Smooth muscle cell (in vitro differentiated cells): ENCODE results near the gene SHISAL2B. TPM values are rescaled to one million over a fixed set of nuclear protein-coding genes. Genes with fewer than 3 reads are reported as not detected.

Experiments
- DNase-seq: peaks from one replicate; lab custom pipeline; 2025; ENCODE audit not compliant: unreplicated experiment; lab: John Stamatoyannopoulos, UW
- H2AFZ ChIP-seq: fragments of 200-600 bp; sonication (generic); 2 replicates; pipeline ENCODE4 v1.6.0; 2016; ENCODE audit warnings: antibody characterized with exemption, low read depth, mild to moderate bottlenecking
- H3F3A ChIP-seq: fragments of 200-600 bp; sonication (generic); 2 replicates; pipeline ENCODE4 v1.6.0; 2017; ENCODE audit warnings: antibody characterized with exemption, low read depth
- H3K27ac ChIP-seq: fragments of 200-600 bp; sonication (generic); 2 replicates; pipeline ENCODE4 v1.5.1; 2016; ENCODE audit warnings: low read depth, mild to moderate bottlenecking
- H3K27me3 ChIP-seq: fragments of 200-600 bp; sonication (generic); 2 replicates; pipeline ENCODE4 v1.6.1; 2016; ENCODE audit warnings: low read depth, mild to moderate bottlenecking
- H3K36me3 ChIP-seq: fragments of 200-600 bp; sonication (generic); 2 replicates; pipeline ENCODE4 v1.5.1; 2016; ENCODE audit warnings: low read depth
- H3K4me1 ChIP-seq: fragments of 200-600 bp; sonication (generic); 2 replicates; pipeline ENCODE4 v1.5.1; 2016; ENCODE audit warnings: low read depth
- H3K4me2 ChIP-seq: fragments of 200-600 bp; sonication (generic); 2 replicates; pipeline ENCODE4 v1.6.0; 2016; ENCODE audit warnings: mild to moderate bottlenecking
- H3K4me3 ChIP-seq: fragments of 200-600 bp; sonication (generic); 2 replicates; pipeline ENCODE4 v1.5.1; 2016; ENCODE audit warnings: mild to moderate bottlenecking
- H3K79me2 ChIP-seq: fragments of 200-600 bp; sonication (generic); 2 replicates; pipeline ENCODE4 v1.6.0; 2016; ENCODE audit warnings: low read depth, mild to moderate bottlenecking
- H3K9ac ChIP-seq: fragments of 200-600 bp; sonication (generic); 2 replicates; pipeline ENCODE4 v1.6.0; 2016; ENCODE audit warnings: low read depth
- H3K9me3 ChIP-seq: fragments of 200-600 bp; sonication (generic); replicated peaks from 2 replicates; pipeline ENCODE4 v1.5.1; 2016; ENCODE audit warnings: low read depth
- H4K20me1 ChIP-seq: fragments of 200-600 bp; sonication (generic); 2 replicates; pipeline ENCODE4 v1.6.0; 2016; ENCODE audit warnings: low read depth
- WGBS: methylation state at CpG from one replicate; pipeline ENCODE4 v1.1.7; 2016; ENCODE audit warnings: low lambda C conversion rate; 5-methylcytosine and 5-hydroxymethylcytosine counted together
- polyA plus RNA-seq: library from polyadenylated mRNA; unstranded; fragments of >200 nt; fragmentation: Nextera tagmentation; extraction: Ambion mirVana; gene quantifications from 2 replicates; pipeline ENCODE4 v1.2.1, GENCODE V29; 2016
- total RNA-seq: library from RNA; depleted of rRNA; stranded (reverse); fragments of >200 nt; gene quantifications from 2 replicates; pipeline ENCODE4 v1.2.3, GENCODE V29; 2014
- TF ChIP-seq, protein P1 (sequence below): fragments of 200-600 bp; sonication (generic); IDR thresholded peaks from 2 replicates; pipeline ENCODE4 v1.5.1; 2017; ENCODE audit warnings: borderline replicate concordance, mild to moderate bottlenecking, antibody characterized with exemption; ENCODE audit not compliant: insufficient read depth, poor library complexity, severe bottlenecking

SHISAL2B gene
- total and polyA plus RNA-seq, 2 experiments from 2014 or later, result not detected

DNA sequence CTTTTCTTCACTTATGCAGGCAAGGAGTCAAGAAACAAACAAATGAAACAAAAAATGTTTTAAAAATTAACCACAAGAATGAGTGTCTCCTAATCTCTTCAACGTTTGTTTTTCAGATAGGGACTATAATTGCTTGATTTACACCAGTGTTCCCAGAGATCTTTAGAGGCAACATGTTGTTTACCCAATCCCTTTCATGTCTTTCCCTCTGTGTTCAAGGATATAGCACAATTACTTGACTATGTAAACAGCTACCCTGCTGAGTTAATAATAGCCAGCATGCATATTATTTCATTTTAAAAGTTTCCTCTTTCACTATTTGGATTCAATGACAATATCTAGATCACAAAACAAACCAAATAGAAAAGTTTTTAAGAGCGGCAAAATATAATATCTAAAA is 25.1 kb upstream of the SHISAL2B start:
- 61% methylated on average over 2 of the region's 2 CpGs for WGBS
- H3K4me2 ChIP-seq, result peak overlapping the region; percentile 79
- DNase-seq, result no peak

GRCh38 chr5:64666078-64666477 is 24.2 kb upstream of the SHISAL2B start:
- H3K27ac ChIP-seq, result peak overlapping the region; percentile 48
- TF ChIP-seq, protein P1, sequence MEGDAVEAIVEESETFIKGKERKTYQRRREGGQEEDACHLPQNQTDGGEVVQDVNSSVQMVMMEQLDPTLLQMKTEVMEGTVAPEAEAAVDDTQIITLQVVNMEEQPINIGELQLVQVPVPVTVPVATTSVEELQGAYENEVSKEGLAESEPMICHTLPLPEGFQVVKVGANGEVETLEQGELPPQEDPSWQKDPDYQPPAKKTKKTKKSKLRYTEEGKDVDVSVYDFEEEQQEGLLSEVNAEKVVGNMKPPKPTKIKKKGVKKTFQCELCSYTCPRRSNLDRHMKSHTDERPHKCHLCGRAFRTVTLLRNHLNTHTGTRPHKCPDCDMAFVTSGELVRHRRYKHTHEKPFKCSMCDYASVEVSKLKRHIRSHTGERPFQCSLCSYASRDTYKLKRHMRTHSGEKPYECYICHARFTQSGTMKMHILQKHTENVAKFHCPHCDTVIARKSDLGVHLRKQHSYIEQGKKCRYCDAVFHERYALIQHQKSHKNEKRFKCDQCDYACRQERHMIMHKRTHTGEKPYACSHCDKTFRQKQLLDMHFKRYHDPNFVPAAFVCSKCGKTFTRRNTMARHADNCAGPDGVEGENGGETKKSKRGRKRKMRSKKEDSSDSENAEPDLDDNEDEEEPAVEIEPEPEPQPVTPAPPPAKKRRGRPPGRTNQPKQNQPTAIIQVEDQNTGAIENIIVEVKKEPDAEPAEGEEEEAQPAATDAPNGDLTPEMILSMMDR, result no peak
- no peaks in the 10 kb centered on the region for H3F3A ChIP-seq
- peak overlapping the region; percentile 79 for H3K4me2 ChIP-seq
- H3K9ac ChIP-seq, result no peak overlapping the region
- H3K79me2 ChIP-seq, result no peaks in the 10 kb centered on the region
- peak overlapping the region; percentile 33 for H3K4me3 ChIP-seq
- WGBS, result 0% methylated on average over 1 of the region's 1 CpG
- H3K27me3 ChIP-seq, result no peaks in the 10 kb centered on the region
- H3K4me1 ChIP-seq, result peaks cover 13% of the 10 kb centered on the region
- H2AFZ ChIP-seq, result peak overlapping the region; percentile 96
- no peak for DNase-seq
- no peaks in the 10 kb centered on the region for H4K20me1 ChIP-seq
- no peaks in the 10 kb centered on the region for H3K9me3 ChIP-seq
- no peaks in the 10 kb centered on the region for H3K36me3 ChIP-seq

More for the DNA sequence above, 25.1 kb upstream of the SHISAL2B start:
- H4K20me1 ChIP-seq, result no peaks in the 10 kb centered on the region
- peaks cover 13% of the 10 kb centered on the region for H3K4me1 ChIP-seq
- H3K36me3 ChIP-seq, result no peaks in the 10 kb centered on the region
- H3K9me3 ChIP-seq, result no peaks in the 10 kb centered on the region
- peak overlapping the region; percentile 96 for H2AFZ ChIP-seq
- no peaks in the 10 kb centered on the region for H3F3A ChIP-seq
- H3K79me2 ChIP-seq, result no peaks in the 10 kb centered on the region
- H3K4me3 ChIP-seq, result peak overlapping the region; percentile 33
- H3K9ac ChIP-seq, result no peak overlapping the region
- TF ChIP-seq, protein P1, result no peak
- H3K27me3 ChIP-seq, result no peaks in the 10 kb centered on the region
- H3K27ac ChIP-seq, result no peak overlapping the region

DNA sequence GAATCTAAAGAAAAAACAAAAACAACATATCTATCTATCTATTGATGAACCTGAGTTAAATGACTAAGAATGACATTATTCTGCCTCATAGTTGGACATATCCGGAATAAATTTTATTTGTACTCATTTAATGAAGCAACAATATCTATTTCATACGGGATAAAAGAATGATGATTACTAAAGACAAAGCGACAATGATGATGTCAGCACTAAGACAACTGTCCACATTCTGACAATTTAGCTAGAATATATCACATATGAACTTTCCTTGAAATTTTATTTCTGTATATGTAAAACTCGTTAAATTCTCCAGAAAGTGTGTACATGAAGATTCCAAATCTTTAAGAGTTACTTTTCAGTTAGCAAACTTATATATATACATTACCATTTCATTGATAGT is 23.2 kb upstream of the SHISAL2B start:
- Histone ChIP-seq H3K4me1 (peaks cover 13% of the 10 kb centered on the region), H3K4me3 (no peak overlapping the region), H3K79me2 (no peaks in the 10 kb centered on the region), H3K4me2 (no peak overlapping the region), H3K9ac (no peak overlapping the region), H4K20me1 (no peaks in the 10 kb centered on the region), H3K36me3 (no peaks in the 10 kb centered on the region), H2AFZ (no peak overlapping the region), H3K9me3 (no peaks in the 10 kb centered on the region), H3K27ac (no peak overlapping the region), H3K27me3 (no peaks in the 10 kb centered on the region), H3F3A (no peaks in the 10 kb centered on the region)
- TF ChIP-seq, protein P1, result no peak
- WGBS, result 96% methylated on average over 4 of the region's 4 CpGs
- no peak for DNase-seq

DNA sequence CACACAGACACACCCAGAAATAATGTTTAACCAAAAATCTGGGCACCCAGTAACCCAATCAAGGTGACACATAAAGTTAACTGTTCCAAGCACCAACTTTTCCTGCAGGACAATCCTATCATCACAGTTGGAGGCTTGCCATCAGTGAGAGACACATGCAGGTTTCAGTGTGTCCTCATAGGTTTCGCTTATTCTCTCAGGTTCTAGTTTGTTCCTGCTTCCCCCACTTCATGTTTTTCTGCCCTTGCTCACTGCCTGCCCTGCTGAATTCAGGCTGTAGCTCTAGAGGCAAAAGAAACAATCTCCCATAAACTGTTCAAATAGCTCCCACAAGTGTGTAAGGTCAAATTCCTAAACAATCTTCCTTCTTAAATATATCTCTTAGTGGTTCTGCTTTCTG is 20.0 kb upstream of the SHISAL2B start:
- H3K9me3 ChIP-seq, result no peaks in the 10 kb centered on the region
- H3K36me3 ChIP-seq, result no peaks in the 10 kb centered on the region
- H3K4me3 ChIP-seq, result no peak overlapping the region
- no peaks in the 10 kb centered on the region for H3K79me2 ChIP-seq
- WGBS, result 100% methylated on average over 1 of the region's 1 CpG
- DNase-seq, result no peak
- TF ChIP-seq, protein P1, result no peak
- no peaks in the 10 kb centered on the region for H3K27me3 ChIP-seq
- H4K20me1 ChIP-seq, result no peaks in the 10 kb centered on the region
- no peak overlapping the region for H2AFZ ChIP-seq
- H3K4me1 ChIP-seq, result peaks cover 6% of the 10 kb centered on the region
- H3K27ac ChIP-seq, result no peak overlapping the region
- H3K9ac ChIP-seq, result no peak overlapping the region
- H3K4me2 ChIP-seq, result no peak overlapping the region
- no peaks in the 10 kb centered on the region for H3F3A ChIP-seq
